Stimulated activated naive CD8-positive, alpha-beta T cell treated with anti-CD3 and anti-CD28 coated beads, Interleukin-15, Interleukin-2, amounts not matched to agents 100 U/mL and 50 U/mL, for 24 hours (primary cell): ENCODE data around the gene MPV17L2.
"Not testable (repeated sequence)": the region's sequence is repeated elsewhere in the genome, so short reads cannot be mapped to it uniquely, and the experiment has no call there.

Experiments used
- ATAC-seq: fragments of 150-1000 bp; cut with Tn5 transposase; one replicate; pipeline ENCODE4 v1.10.0; 2021
- DNase-seq: peaks from one replicate; pipeline ENCODE4 v3.0.0; 2021

MPV17L2 gene

DNA sequence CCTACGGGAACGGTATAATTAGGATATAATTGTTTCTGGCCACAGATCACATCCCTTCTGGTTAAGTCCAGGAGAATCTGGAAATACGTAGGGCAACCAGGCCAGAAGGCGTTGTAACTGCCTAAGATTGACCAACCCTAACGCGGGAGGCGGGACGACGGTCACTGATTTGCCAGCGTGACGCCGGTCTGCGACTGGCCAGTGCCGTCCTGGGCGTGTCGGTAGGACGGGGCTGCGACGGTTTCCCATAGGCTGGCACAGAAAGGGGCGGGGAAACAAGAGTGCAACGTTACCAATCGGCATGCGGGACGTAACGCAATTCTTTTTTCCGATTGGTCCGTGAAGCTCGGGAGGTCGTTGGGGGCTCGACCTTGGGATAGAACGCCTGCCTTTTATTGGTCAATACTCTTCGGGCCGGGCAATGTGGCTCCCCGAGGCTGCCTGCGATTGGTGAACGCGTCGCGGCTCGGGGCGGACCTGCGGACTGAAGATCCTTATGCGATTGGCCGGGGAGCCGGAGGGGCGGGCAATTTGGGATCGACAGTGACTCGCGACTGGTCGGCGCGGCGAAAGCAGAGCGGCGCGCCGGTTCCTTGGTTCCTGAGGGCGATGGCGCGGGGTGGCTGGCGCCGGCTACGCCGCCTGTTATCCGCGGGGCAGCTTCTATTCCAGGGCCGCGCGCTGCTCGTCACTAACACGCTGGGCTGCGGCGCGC is at the start of gene MPV17L2:
MPV17L2 (plus strand) TSS at position 546 of the 715 bp plus-strand sequence; CDS start at position 610, 64 bp downstream.
- peak; percentile 98 for DNase-seq
- ATAC-seq: peak; percentile 95

DNA sequence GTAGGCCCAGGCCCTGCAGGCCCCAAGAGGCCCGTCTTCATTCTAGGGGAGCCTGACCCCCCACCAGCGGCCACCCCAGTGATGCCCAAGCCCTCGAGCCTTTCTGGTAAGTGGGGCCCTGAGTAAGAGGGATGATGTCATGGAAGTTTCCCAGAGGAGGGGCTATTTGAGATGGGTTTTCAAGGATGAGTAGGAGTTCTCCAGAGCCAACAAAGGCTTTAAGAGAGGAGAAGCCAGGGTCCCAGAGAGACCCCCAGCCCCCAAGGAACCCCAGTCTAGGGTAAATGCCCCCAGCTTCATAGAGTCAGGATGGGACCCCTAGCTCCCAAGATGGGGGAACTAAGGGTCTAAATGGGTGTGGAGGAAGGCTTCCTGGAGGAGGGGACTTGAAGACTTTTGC is 49.1 kb upstream of the MPV17L2 start:
- DNase-seq (no peak), ATAC-seq (no peak)

GRCh38 chr19:18144361-18144760 is 48.7 kb upstream of the MPV17L2 start:
- ATAC-seq: no peak
- no peak for DNase-seq

GRCh38 chr19:18144906-18145305 is 48.1 kb upstream of the MPV17L2 start:
- ATAC-seq: no peak
- DNase-seq: no peak

- no peak for DNase-seq
- ATAC-seq: no peak
These were observed 47.5 kb upstream of the MPV17L2 start for GRCh38 chr19:18145391-18145999.

GRCh38 chr19:18147396-18147795 is 45.6 kb upstream of the MPV17L2 start:
- DNase-seq: no peak
- no peak for ATAC-seq

DNA sequence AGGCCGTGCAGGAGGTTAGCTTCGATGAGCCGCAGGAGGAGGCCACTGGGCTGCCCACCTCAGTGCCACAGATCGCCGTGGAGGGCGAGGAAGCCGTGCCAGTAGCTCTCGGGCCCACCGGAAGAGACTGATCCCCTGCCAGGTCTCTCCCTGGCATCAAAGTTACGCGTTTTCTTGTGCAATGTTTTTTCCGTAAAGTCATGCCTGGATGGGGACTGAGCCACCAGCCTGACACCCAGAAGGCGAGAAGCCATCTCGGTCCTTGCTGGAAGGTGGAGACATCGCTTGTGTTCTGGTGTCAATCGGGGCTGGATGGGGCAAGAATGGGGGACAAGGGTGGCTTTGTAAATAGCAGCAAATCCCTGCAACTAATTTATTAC is 43.4 kb upstream of the MPV17L2 start:
- DNase-seq (no peak), ATAC-seq (no peak)

GRCh38 chr19:18150776-18151624 is 42.0 kb upstream of the MPV17L2 start:
- ATAC-seq (no peak), DNase-seq (no peak)

DNA sequence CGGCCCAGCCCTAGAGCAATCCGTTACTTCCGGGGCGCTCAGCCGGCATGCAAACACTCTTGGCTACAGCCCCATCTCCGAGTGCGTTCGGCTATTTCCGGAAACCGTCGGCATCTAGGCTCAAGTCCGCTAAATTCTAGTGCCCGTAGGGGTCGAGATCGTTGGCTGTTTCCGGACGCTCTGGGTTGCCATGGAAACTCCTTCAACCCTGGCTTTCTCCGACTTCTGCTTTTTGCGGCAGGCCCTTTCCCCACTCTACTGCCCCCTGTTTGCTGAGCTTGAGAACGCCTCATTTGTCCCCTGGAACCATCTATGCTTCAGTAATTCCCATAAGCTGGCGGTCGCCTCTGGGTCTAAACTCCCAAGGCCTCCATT is 40.6 kb upstream of the MPV17L2 start:
- ATAC-seq: peak; percentile 67
- DNase-seq: peak; percentile 99

GRCh38 chr19:18152817-18153555 is 40.0 kb upstream of the MPV17L2 start, which contains the start of gene PIK3R2:
TSS of gene PIK3R2 (plus strand) at chr19:18153163. CDS start at chr19:18155880, 2,717 bp downstream.
- peak; percentile 100 for DNase-seq
- peak; percentile 91 for ATAC-seq

- DNase-seq: peak; percentile 41
- ATAC-seq: no peak
These were observed 39.4 kb upstream of the MPV17L2 start for GRCh38 chr19:18153556-18154134.

DNA sequence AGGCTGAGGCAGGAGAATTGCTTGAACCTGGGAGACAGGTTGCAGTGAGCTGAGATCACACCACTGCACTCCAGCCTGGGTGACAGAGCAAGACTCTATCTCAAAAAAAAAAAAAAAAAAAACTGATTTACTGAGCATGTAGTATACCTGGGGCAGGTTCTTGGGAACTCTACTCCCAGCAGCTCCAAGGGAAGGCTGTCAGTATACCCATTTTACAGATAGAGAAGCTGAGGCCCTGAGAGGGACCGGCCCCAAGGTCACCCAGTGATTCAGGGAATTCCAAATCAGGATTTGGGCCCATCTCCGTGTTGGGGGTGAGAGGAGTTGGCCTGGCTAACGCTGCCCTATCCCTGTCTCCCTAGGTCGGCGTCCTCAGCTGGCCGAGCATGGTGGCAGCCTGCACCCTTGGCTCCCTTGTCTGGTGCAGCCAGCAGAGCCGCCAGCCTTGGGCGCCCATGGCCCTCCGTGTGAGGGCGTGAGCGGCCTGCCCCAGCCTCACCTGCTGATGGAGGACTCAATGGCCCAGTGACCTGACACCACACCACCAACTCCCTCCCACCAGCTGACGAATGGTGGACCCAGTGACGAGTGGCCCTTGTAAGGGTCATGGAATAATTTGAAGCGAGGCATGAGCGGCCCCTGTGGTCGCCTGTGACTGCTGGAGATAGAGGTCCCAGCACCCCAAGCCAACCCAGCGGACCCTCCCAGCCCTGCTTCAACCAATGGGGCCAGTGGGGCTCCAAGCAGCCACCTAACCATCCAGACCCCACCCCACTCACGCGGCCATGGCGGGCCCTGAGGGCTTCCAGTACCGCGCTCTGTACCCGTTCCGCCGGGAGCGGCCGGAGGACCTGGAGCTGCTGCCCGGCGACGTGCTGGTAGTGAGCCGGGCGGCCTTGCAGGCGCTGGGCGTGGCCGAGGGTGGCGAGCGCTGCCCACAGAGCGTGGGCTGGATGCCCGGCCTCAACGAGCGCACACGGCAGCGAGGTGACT is 37.6 kb upstream of the MPV17L2 start:
- ATAC-seq: no peak
- no peak for DNase-seq

- ATAC-seq (no peak), DNase-seq (no peak)
These were observed 36.8 kb upstream of the MPV17L2 start for GRCh38 chr19:18156268-18156667.

DNA sequence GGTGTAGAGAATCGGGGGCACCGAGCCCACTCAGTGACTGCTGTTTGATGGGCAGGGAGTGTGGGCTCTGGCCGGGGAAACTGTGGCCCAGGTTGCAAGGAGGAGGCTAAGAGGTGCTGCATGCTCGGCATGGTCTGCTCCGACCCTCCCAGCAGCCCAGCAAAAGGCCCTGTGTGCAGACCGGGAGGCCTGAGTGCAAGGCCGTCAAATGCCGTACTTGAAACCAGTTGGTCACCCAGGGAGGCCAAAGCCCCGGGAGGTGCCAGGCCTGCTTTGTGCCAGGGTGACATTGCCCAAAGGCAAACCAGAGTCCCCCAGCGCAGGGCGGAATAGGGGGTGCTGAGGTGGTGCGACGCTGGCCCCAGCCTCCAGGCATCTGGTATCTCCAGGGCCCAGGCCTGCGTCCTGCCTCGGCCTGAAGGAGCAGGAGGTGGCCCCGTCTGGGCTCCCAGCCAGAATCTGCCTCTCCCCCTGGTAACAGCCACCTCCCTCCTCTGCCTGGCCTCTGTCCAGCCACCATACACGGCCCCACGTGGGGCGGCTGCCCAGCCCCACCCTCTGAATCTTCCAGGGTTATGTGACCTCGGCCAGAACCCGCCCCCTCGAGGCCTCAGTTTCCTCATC is 36.1 kb upstream of the MPV17L2 start:
- DNase-seq (no peak), ATAC-seq (no peak)

- ATAC-seq (no peak), DNase-seq (no peak)
These were observed 35.5 kb upstream of the MPV17L2 start for GRCh38 chr19:18157465-18158063.

DNA sequence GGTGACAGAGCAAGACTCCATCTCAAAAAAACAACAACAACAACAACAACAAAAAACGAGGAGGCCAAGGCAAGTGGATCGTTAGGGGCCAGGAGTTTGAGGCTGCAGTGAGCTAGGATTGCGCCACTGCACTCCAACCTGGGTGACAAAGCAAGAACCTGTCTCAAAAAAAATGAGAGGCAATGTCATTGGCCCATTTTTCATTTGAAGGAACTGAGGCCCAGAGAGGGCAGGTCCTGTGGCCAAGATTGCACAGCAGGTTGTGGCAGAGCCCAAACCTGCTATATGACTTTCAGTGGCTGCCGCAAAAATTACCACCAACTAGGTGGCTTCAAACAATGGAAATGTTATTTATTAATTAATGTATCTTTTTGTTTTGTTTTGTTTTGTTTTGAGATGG is 34.6 kb upstream of the MPV17L2 start:
- ATAC-seq (no peak), DNase-seq (no peak)

DNA sequence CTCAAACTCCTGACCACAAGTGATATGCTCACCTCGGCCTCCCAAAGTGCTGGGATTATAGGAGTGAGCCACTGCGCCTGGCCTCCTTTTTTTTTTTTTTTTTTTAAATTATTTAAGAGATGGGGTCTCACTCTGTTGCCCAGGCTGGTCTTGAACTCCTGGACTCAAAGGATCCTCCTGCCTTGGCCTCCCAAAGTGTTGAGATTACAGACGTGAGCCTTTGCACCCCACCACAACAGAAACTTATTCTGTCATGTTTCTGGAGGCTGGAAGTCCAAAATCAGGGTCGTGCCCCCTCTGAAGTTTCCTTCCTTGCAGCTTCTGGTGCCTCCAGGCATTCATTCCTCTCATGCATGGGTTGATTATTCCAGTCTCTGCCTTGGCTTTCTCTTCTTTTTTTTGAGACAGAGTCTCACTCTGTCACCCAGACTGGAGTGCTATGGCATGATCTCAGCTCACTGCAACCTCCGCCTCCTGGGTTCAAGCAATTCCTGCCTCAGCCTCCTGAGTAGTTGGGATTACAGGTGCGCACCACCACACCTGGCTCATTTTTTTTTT is 33.9 kb upstream of the MPV17L2 start:
- DNase-seq, ATAC-seq: not testable (repeated sequence)

GRCh38 chr19:18159810-18160209 is 33.2 kb upstream of the MPV17L2 start:
- ATAC-seq: no peak
- no peak for DNase-seq

- peak; percentile 29 for ATAC-seq
- no peak for DNase-seq
These were observed 32.5 kb upstream of the MPV17L2 start for GRCh38 chr19:18160493-18160970.
